ENCODE data around the gene DCUN1D3.
A peak's percentile ranks its signal among the peaks of the same experiment; 100 is the strongest.
"Not testable (repeated sequence)": the region's sequence is repeated elsewhere in the genome, so short reads cannot be mapped to it uniquely, and the experiment has no call there.

Gene DCUN1D3

GRCh38 chr16:20862162-20862960 is 37.8 kb downstream of the DCUN1D3 start:
- no peak for DNase-seq (ENCODE audit: low read depth in 2 of 2)

- DNase-seq (ENCODE audit: low read depth in 2 of 2) = not testable (repeated sequence)
These were observed 39.2 kb downstream of the DCUN1D3 start for GRCh38 chr16:20860995-20861394.

- DNase-seq (ENCODE audit: low read depth in 2 of 2) = no peak
These were observed 39.8 kb downstream of the DCUN1D3 start for GRCh38 chr16:20860361-20860760.

GRCh38 chr16:20859699-20860098 is 40.5 kb downstream of the DCUN1D3 start:
- DNase-seq (ENCODE audit: low read depth in 2 of 2) = no peak

GRCh38 chr16:20859229-20859628 is 40.9 kb downstream of the DCUN1D3 start:
- DNase-seq (ENCODE audit: low read depth in 2 of 2) = no peak

- DNase-seq (ENCODE audit: low read depth in 2 of 2) = no peak
These were observed 42.9 kb downstream of the DCUN1D3 start for GRCh38 chr16:20857281-20857680.

GRCh38 chr16:20854963-20855362 is 45.2 kb downstream of the DCUN1D3 start:
- DNase-seq (ENCODE audit: low read depth in 2 of 2) = no peak

GRCh38 chr16:20853981-20854620 is 46.1 kb downstream of the DCUN1D3 start:
- DNase-seq (ENCODE audit: low read depth in 2 of 2) = no peak

GRCh38 chr16:20853143-20853542 is 47.0 kb downstream of the DCUN1D3 start:
- no peak for DNase-seq (ENCODE audit: low read depth in 2 of 2)

GRCh38 chr16:20851601-20852000 is 48.6 kb downstream of the DCUN1D3 start:
- DNase-seq (ENCODE audit: low read depth in 2 of 2) = no peak

GRCh38 chr16:20850981-20851380 is 49.2 kb downstream of the DCUN1D3 start:
- no peak for DNase-seq (ENCODE audit: low read depth in 2 of 2)

- DNase-seq (ENCODE audit: low read depth in 2 of 2) = peak; percentile 21 to 34
These were observed 50.4 kb downstream of the DCUN1D3 start for GRCh38 chr16:20849589-20850390.

GRCh38 chr16:20847550-20847949 is 52.6 kb downstream of the DCUN1D3 start:
- no peak for DNase-seq (ENCODE audit: low read depth in 2 of 2)

GRCh38 chr16:20846551-20846950 is 53.6 kb downstream of the DCUN1D3 start:
- no peak for DNase-seq (ENCODE audit: low read depth in 2 of 2)

- DNase-seq (ENCODE audit: low read depth in 2 of 2) = no peak
These were observed 54.1 kb downstream of the DCUN1D3 start for GRCh38 chr16:20846030-20846429.

GRCh38 chr16:20844588-20844987 is 55.6 kb downstream of the DCUN1D3 start:
- no peak for DNase-seq (ENCODE audit: low read depth in 2 of 2)

GRCh38 chr16:20844054-20844453 is 56.1 kb downstream of the DCUN1D3 start:
- no peak for DNase-seq (ENCODE audit: low read depth in 2 of 2)

GRCh38 chr16:20839504-20839903 is 60.7 kb downstream of the DCUN1D3 start:
- DNase-seq (ENCODE audit: low read depth in 2 of 2) = no peak

GRCh38 chr16:20838240-20838639 is 61.9 kb downstream of the DCUN1D3 start:
- no peak for DNase-seq (ENCODE audit: low read depth in 2 of 2)

- DNase-seq (ENCODE audit: low read depth in 2 of 2) = no peak
These were observed 67.1 kb downstream of the DCUN1D3 start for GRCh38 chr16:20833086-20833485.

- no peak for DNase-seq (ENCODE audit: low read depth in 2 of 2)
These were observed 69.8 kb downstream of the DCUN1D3 start for GRCh38 chr16:20830372-20830771.

GRCh38 chr16:20829536-20829935 is 70.6 kb downstream of the DCUN1D3 start:
- no peak for DNase-seq (ENCODE audit: low read depth in 2 of 2)
